Activated CD4-positive, alpha-beta T cell treated with anti-CD3 and anti-CD28 coated beads for 36 hours (primary cell): ENCODE data around the gene STARD3. TPM values are rescaled to one million over a fixed set of nuclear protein-coding genes. Genes with fewer than 3 reads are reported as not detected.

Source experiments
- ATAC-seq: fragments of 200-7000 bp; cut with Tn5 transposase; one replicate; pipeline ENCODE4 v1.10.0; 2021; ENCODE audit warnings: mild to moderate bottlenecking, moderate library complexity
- CTCF ChIA-PET: fragments of 350-600 bp; sonication (Branson Sonifier 250); formaldehyde crosslinking; loops from one replicate; lab custom pipeline; 2021; ENCODE audit warnings: antibody characterized with exemption; lab: Charles Lee
- POLR2A ChIA-PET: fragments of 350-600 bp; sonication (Branson Sonifier 250); formaldehyde crosslinking; loops from one replicate; lab custom pipeline; 2021; ENCODE audit warnings: antibody characterized with exemption, inconsistent platforms; lab: Charles Lee
- DNase-seq: peaks from one replicate; pipeline ENCODE4 v3.0.0-alpha.2; 2020
- H3K27ac Mint-ChIP-seq: one replicate; pipeline ENCODE4 v1.8.0; 2021; ENCODE audit warnings: mixed read lengths
- H3K27me3 Mint-ChIP-seq: one replicate; pipeline ENCODE4 v1.8.0; 2021; ENCODE audit warnings: mixed read lengths
- H3K36me3 Mint-ChIP-seq: one replicate; pipeline ENCODE4 v1.8.0; 2021; ENCODE audit warnings: low read depth, mixed read lengths
- H3K4me1 Mint-ChIP-seq: one replicate; pipeline ENCODE4 v1.8.0; 2021; ENCODE audit warnings: mixed read lengths
- H3K4me3 Mint-ChIP-seq: one replicate; pipeline ENCODE4 v1.8.0; 2021; ENCODE audit warnings: mild to moderate bottlenecking, moderate library complexity, mixed read lengths
- H3K9me3 Mint-ChIP-seq: one replicate; pipeline ENCODE4 v1.8.0; 2021; ENCODE audit warnings: low read depth, mixed read lengths
- intact Hi-C, 2 experiments: fragments of 100-400 bp; cut with DNase I in 1 of 2; cut with micrococcal nuclease in 1 of 2; formaldehyde crosslinking; loops; one replicate each; pipeline versions ENCODE4 v1.14.2 to v1.15.1; 2022 to 2024; cut with DNase I, micrococcal nuclease
- total RNA-seq, 2 experiments: library from RNA; stranded (reverse); gene quantifications; one replicate each; pipeline ENCODE4 v1.2.3, GENCODE V29; 2021

STARD3 gene
- total RNA-seq, 2 experiments from 2014 or later: 46.8 to 77.9 TPM

- no peak for DNase-seq
- CTCF ChIA-PET: interaction anchor here (0.9 to 1.5 kb wide), 2 partner anchors 9 to 10 kb away, joined by 3 to 8 read pairs; no protein-coding TSS in a partner anchor
- H3K4me3 Mint-ChIP-seq: no peak overlapping the region
- POLR2A ChIA-PET: no interaction called here
- intact Hi-C loops: no loop called here
- no peaks in the 10 kb centered on the region for H3K36me3 Mint-ChIP-seq
- ATAC-seq: no peak
- peaks cover 7% of the 10 kb centered on the region for H3K27me3 Mint-ChIP-seq
- H3K9me3 Mint-ChIP-seq: no peaks in the 10 kb centered on the region
- no peaks in the 10 kb centered on the region for H3K4me1 Mint-ChIP-seq
- H3K27ac Mint-ChIP-seq: no peak overlapping the region
Measured at GRCh38 chr17:39614545-39615157, 22.3 kb upstream of the STARD3 start.

- ATAC-seq: no peak
- Mint-ChIP-seq H3K36me3 (no peaks in the 10 kb centered on the region), H3K4me1 (no peaks in the 10 kb centered on the region), H3K4me3 (no peak overlapping the region), H3K27me3 (peaks cover 7% of the 10 kb centered on the region), H3K9me3 (no peaks in the 10 kb centered on the region), H3K27ac (no peak overlapping the region)
- POLR2A ChIA-PET: no interaction called here
- CTCF ChIA-PET: interaction anchor here (0.9 to 1.5 kb wide), 2 partner anchors 8 to 10 kb away, joined by 3 to 8 read pairs; no protein-coding TSS in a partner anchor
- DNase-seq: no peak
- intact Hi-C loops: no loop called here
Measured at GRCh38 chr17:39615434-39615833, 21.5 kb upstream of the STARD3 start.

- ChIA-PET POLR2A (no interaction called here), CTCF (interaction anchor here (0.7 to 10.2 kb wide), 2 partner anchors 18 to 445 kb away, joined by 3 to 181 read pairs; partner anchors contain the start of gene STARD3)
- H3K9me3 Mint-ChIP-seq: no peaks in the 10 kb centered on the region
- peaks cover 7% of the 10 kb centered on the region for H3K27me3 Mint-ChIP-seq
- no peak for DNase-seq
- no peaks in the 10 kb centered on the region for H3K36me3 Mint-ChIP-seq
- ATAC-seq: no peak
- peaks cover 4% of the 10 kb centered on the region for H3K4me1 Mint-ChIP-seq
- H3K27ac Mint-ChIP-seq: no peak overlapping the region
- H3K4me3 Mint-ChIP-seq: peak overlapping the region; percentile 57
- intact Hi-C loops: loop anchor here in 1 of 2 experiments (1.0 kb wide), 1 partner anchor 137 kb away; no protein-coding TSS in a partner anchor
Measured at GRCh38 chr17:39617100-39617445, 19.9 kb upstream of the STARD3 start.

GRCh38 chr17:39617446-39618245 is 19.3 kb upstream of the STARD3 start:
- peak overlapping the region; percentile 62 for H3K4me3 Mint-ChIP-seq
- POLR2A ChIA-PET: no interaction called here
- intact Hi-C loops: loop anchor here in 1 of 2 experiments (1.0 kb wide), 2 partner anchors 137 to 363 kb away; partner anchors contain the start of gene PSMD3

GRCh38 chr17:39618246-39618913 is 18.6 kb upstream of the STARD3 start:
- Mint-ChIP-seq H3K36me3 (no peaks in the 10 kb centered on the region), H3K27me3 (peaks cover 7% of the 10 kb centered on the region), H3K9me3 (no peaks in the 10 kb centered on the region), H3K4me3 (peak overlapping the region; percentile 62), H3K4me1 (peaks cover 14% of the 10 kb centered on the region), H3K27ac (no peak overlapping the region)
- ATAC-seq (no peak), DNase-seq (no peak)
- POLR2A ChIA-PET: no interaction called here
- CTCF ChIA-PET: interaction anchor here (0.6 to 10.2 kb wide), 8 partner anchors 10 to 418 kb away, joined by 3 to 181 read pairs (median 3); partner anchors contain the start of genes RPL19 and STARD3
- intact Hi-C loops: loop anchor here in 1 of 2 experiments (1.0 kb wide), 1 partner anchor 362 kb away; the partner anchor contains the start of gene PSMD3

More at GRCh38 chr17:39617446-39618245, 19.3 kb upstream of the STARD3 start:
- Mint-ChIP-seq H3K9me3 (no peaks in the 10 kb centered on the region), H3K27me3 (peaks cover 7% of the 10 kb centered on the region), H3K4me1 (peaks cover 10% of the 10 kb centered on the region), H3K36me3 (no peaks in the 10 kb centered on the region), H3K27ac (no peak overlapping the region)
- ATAC-seq (peak; percentile 33), DNase-seq (peak; percentile 69)
- CTCF ChIA-PET: interaction anchor here (0.7 to 10.2 kb wide), 3 partner anchors 17 to 444 kb away, joined by 3 to 181 read pairs (median 39); partner anchors contain the start of gene STARD3

GRCh38 chr17:39618956-39619785 is 17.8 kb upstream of the STARD3 start:
- Mint-ChIP-seq H3K9me3 (no peaks in the 10 kb centered on the region), H3K36me3 (no peaks in the 10 kb centered on the region), H3K27me3 (peaks cover 7% of the 10 kb centered on the region), H3K4me3 (no peak overlapping the region), H3K27ac (no peak overlapping the region), H3K4me1 (peaks cover 18% of the 10 kb centered on the region)
- DNase-seq: no peak
- POLR2A ChIA-PET: interaction anchor here (0.6 kb wide), 1 partner anchor 361 kb away, joined by 5 read pairs; the partner anchor contains the start of gene PSMD3
- CTCF ChIA-PET: interaction anchor here (0.5 to 10.2 kb wide), 13 partner anchors 9 to 419 kb away, joined by 3 to 181 read pairs (median 3); partner anchors contain the start of genes RPL19 and STARD3
- no peak for ATAC-seq
- intact Hi-C loops: loop anchor here in 1 of 2 experiments (1.0 kb wide), 1 partner anchor 361 kb away; the partner anchor contains the start of gene PSMD3

GRCh38 chr17:39619786-39620101 is 17.2 kb upstream of the STARD3 start:
- no peaks in the 10 kb centered on the region for H3K36me3 Mint-ChIP-seq
- no peak overlapping the region for H3K4me3 Mint-ChIP-seq
- DNase-seq: no peak
- POLR2A ChIA-PET: interaction anchor here (0.6 kb wide), 1 partner anchor 361 kb away, joined by 5 read pairs; the partner anchor contains the start of gene PSMD3
- peaks cover 10% of the 10 kb centered on the region for H3K27me3 Mint-ChIP-seq
- H3K27ac Mint-ChIP-seq: no peak overlapping the region
- intact Hi-C loops: loop anchor here (5.0 to 10.0 kb wide), 3 partner anchors 243 to 415 kb away; partner anchors contain the start of genes IKZF3 (in 1 of the 2) and RPL19 (in 1 of the 2)
- no peaks in the 10 kb centered on the region for H3K9me3 Mint-ChIP-seq
- CTCF ChIA-PET: interaction anchor here (0.5 to 10.2 kb wide), 9 partner anchors 8 to 380 kb away, joined by 3 to 181 read pairs (median 4); partner anchors contain the start of gene STARD3
- no peak for ATAC-seq
- peaks cover 18% of the 10 kb centered on the region for H3K4me1 Mint-ChIP-seq

GRCh38 chr17:39621523-39622379 is 15.2 kb upstream of the STARD3 start:
- peak overlapping the region; percentile 91 for H3K27ac Mint-ChIP-seq
- H3K4me3 Mint-ChIP-seq: peak overlapping the region; percentile 62
- ChIA-PET POLR2A (no interaction called here), CTCF (interaction anchor here (0.5 to 10.2 kb wide), 75 partner anchors 9 to 950 kb away, joined by 3 to 181 read pairs (median 4); partner anchors contain the start of genes CSF3, IKZF3, MIEN1 and NEUROD2)
- peaks cover 26% of the 10 kb centered on the region for H3K4me1 Mint-ChIP-seq
- DNase-seq (peak; percentile 91), ATAC-seq (peak; percentile 68)
- H3K36me3 Mint-ChIP-seq: no peaks in the 10 kb centered on the region
- no peaks in the 10 kb centered on the region for H3K9me3 Mint-ChIP-seq
- peaks cover 18% of the 10 kb centered on the region for H3K27me3 Mint-ChIP-seq
- intact Hi-C loops: loop anchor here (1.0 to 10.0 kb wide), 12 partner anchors 16 to 417 kb away; partner anchors contain the start of genes IKZF3 (in 2 of the 2), PSMD3 (in 2 of the 2), STARD3 (in 2 of the 2) and MIEN1 (in 1 of the 2)

GRCh38 chr17:39622380-39623006 is 14.5 kb upstream of the STARD3 start:
- Mint-ChIP-seq H3K36me3 (no peaks in the 10 kb centered on the region), H3K27me3 (peaks cover 20% of the 10 kb centered on the region), H3K27ac (peak overlapping the region; percentile 91), H3K4me1 (peaks cover 27% of the 10 kb centered on the region), H3K9me3 (no peaks in the 10 kb centered on the region), H3K4me3 (peak overlapping the region; percentile 62)
- ChIA-PET POLR2A (interaction anchor here (0.6 to 1.5 kb wide), 2 partner anchors 241 to 283 kb away, joined by 4 to 5 read pairs; partner anchors contain the start of gene IKZF3), CTCF (interaction anchor here (0.6 to 10.2 kb wide), 50 partner anchors 8 to 531 kb away, joined by 3 to 181 read pairs (median 5); partner anchors contain the start of genes MIEN1, NEUROD2, PNMT and PSMD3)
- intact Hi-C loops: loop anchor here (1.0 to 10.0 kb wide), 13 partner anchors 15 to 418 kb away; partner anchors contain the start of genes IKZF3 (in 2 of the 2), PSMD3 (in 2 of the 2), STARD3 (in 2 of the 2) and MIEN1 (in 1 of the 2)
- DNase-seq (peak; percentile 80), ATAC-seq (peak; percentile 86)
